Bronchial epithelial cell (primary cell): ENCODE measurements around the gene NREP. TPM values are rescaled to one million over a fixed set of nuclear protein-coding genes. Genes with fewer than 3 reads are reported as not detected.
A peak's percentile ranks its signal among the peaks of the same experiment; 100 is the strongest.

Source experiments
- DNase-seq: peaks from one replicate; pipeline ENCODE4 v3.0.0-alpha.2; 2010; ENCODE audit warnings: low read depth
- FAIRE-seq: peaks from 2 replicates; lab custom pipeline; 2011; peaks lifted over from hg19 to GRCh38; lab: Jason Lieb, UNC
- H3K27me3 ChIP-seq: 2 replicates; pipeline ENCODE4 v1.5.1; 2011; ENCODE audit warnings: low read length; ENCODE audit not compliant: control insufficient read depth, insufficient read depth
- H3K36me3 ChIP-seq: 2 replicates; pipeline ENCODE4 v1.5.1; 2011; ENCODE audit warnings: low read length; ENCODE audit not compliant: control insufficient read depth, insufficient read depth
- H3K4me3 ChIP-seq: 2 replicates; pipeline ENCODE4 v1.5.1; 2011; ENCODE audit warnings: mild to moderate bottlenecking, low read depth, low read length, control low read depth
- CTCF ChIP-seq: IDR thresholded peaks from 2 replicates; pipeline ENCODE4 v1.5.1; 2011; ENCODE audit warnings: mild to moderate bottlenecking, moderate library complexity, low read length, control low read depth, inconsistent platforms; ENCODE audit not compliant: insufficient read depth, severe bottlenecking
- total RNA-seq: library from RNA; depleted of rRNA; stranded (reverse); fragments of >200 nt; gene quantifications from 2 replicates; pipeline ENCODE4 v1.2.1, GENCODE V29; 2014

NREP gene
- total RNA-seq, 1 donor from 2014 or later = 5.0 TPM

GRCh38 chr5:111691914-111692313 is 65.1 kb downstream of the NREP start:
- Histone ChIP-seq H3K4me3 (no peak overlapping the region), H3K27me3 (no peaks in the 10 kb centered on the region), H3K36me3 (no peaks in the 10 kb centered on the region)
- no peak for FAIRE-seq
- no peak for TF ChIP-seq CTCF
- no peak for DNase-seq

- no peaks in the 10 kb centered on the region for H3K36me3 ChIP-seq
- DNase-seq = no peak
- no peak for TF ChIP-seq CTCF
- H3K27me3 ChIP-seq = no peaks in the 10 kb centered on the region
- no peak overlapping the region for H3K4me3 ChIP-seq
- FAIRE-seq = no peak
Measured at GRCh38 chr5:111691508-111691907, 65.5 kb downstream of the NREP start.

- FAIRE-seq = no peak
Measured at GRCh38 chr5:111689357-111689935, 67.5 kb downstream of the NREP start.

GRCh38 chr5:111685969-111686368 is 71.0 kb downstream of the NREP start:
- no peaks in the 10 kb centered on the region for H3K27me3 ChIP-seq
- no peak overlapping the region for H3K4me3 ChIP-seq
- H3K36me3 ChIP-seq = no peaks in the 10 kb centered on the region
- TF ChIP-seq CTCF = peak; percentile 6
- no peak for DNase-seq
- no peak for FAIRE-seq

More at GRCh38 chr5:111689357-111689935, 67.5 kb downstream of the NREP start:
- H3K27me3 ChIP-seq = no peaks in the 10 kb centered on the region
- no peak overlapping the region for H3K4me3 ChIP-seq
- no peaks in the 10 kb centered on the region for H3K36me3 ChIP-seq
- no peak for DNase-seq
- TF ChIP-seq CTCF = no peak

- H3K4me3 ChIP-seq = no peak overlapping the region
- no peak for TF ChIP-seq CTCF
- H3K27me3 ChIP-seq = no peaks in the 10 kb centered on the region
- FAIRE-seq = no peak
- H3K36me3 ChIP-seq = no peaks in the 10 kb centered on the region
- DNase-seq = no peak
Measured at GRCh38 chr5:111682641-111683040, 74.4 kb downstream of the NREP start.

- FAIRE-seq (no peak), DNase-seq (no peak)
- Histone ChIP-seq H3K27me3 (no peaks in the 10 kb centered on the region), H3K36me3 (no peaks in the 10 kb centered on the region), H3K4me3 (no peak overlapping the region)
- TF ChIP-seq CTCF = no peak
Measured at GRCh38 chr5:111682121-111682520, 74.9 kb downstream of the NREP start.
